ENCODE results near the gene ZMYM3. TPM values are rescaled to one million over a fixed set of nuclear protein-coding genes. Genes with fewer than 3 reads are reported as not detected.

ZMYM3 gene
- total and polyA plus RNA-seq, 2 donors (not counting 1 experiment from before 2014, with no cell fraction given) = 13.4 to 16.8 TPM

- no peak for DNase-seq (ENCODE audit: low read depth in 2 of 2)
- H4K20me1 ChIP-seq (ENCODE audit: control insufficient read depth, extremely low read depth, insufficient read depth, low read length) = no peaks in the 10 kb centered on the region
Observed at GRCh38 chrX:71227370-71228062, 26.4 kb downstream of the ZMYM3 start.

GRCh38 chrX:71225676-71226075, 28.3 kb downstream of the ZMYM3 start:
- TF ChIP-seq CTCF (conservative IDR thresholded peaks at IDR 0.05 in 1 of 2, IDR thresholded peaks at IDR 0.05 in 1 of 2; ENCODE audit: low read depth in 1 of 2, low read length in 2 of 2) = no peak
- Histone ChIP-seq H3K36me3 (ENCODE audit: control insufficient read depth, insufficient read depth, low read length) (no peaks in the 10 kb centered on the region), H3K4me3 (replicated peaks in 1 of 4; ENCODE audit: control extremely low read depth in 1 of 4, insufficient read depth in 1 of 4, low read depth in 3 of 4, low read length in 4 of 4) (no peak overlapping the region), H3K27me3 (ENCODE audit: control insufficient read depth, insufficient read depth, low read length) (no peaks in the 10 kb centered on the region), H4K20me1 (ENCODE audit: control insufficient read depth, extremely low read depth, insufficient read depth, low read length) (no peaks in the 10 kb centered on the region), H2AFZ (ENCODE audit: low read length) (no peak overlapping the region), H3K79me2 (ENCODE audit: control insufficient read depth, insufficient read depth, low read length) (no peaks in the 10 kb centered on the region), H3K4me2 (ENCODE audit: extremely low read depth, insufficient read depth, low read length) (no peak overlapping the region), H3K4me1 (ENCODE audit: control insufficient read depth, extremely low read depth, insufficient read depth, low read length) (no peaks in the 10 kb centered on the region), H3K9ac (ENCODE audit: insufficient read depth, low read length) (no peak overlapping the region), H3K9me3 (ENCODE audit: control insufficient read depth, insufficient read depth, low read depth, low read length) (no peaks in the 10 kb centered on the region), H3K27ac (ENCODE audit: insufficient read depth, low read length) (no peak overlapping the region)
- no peak for DNase-seq (ENCODE audit: low read depth in 2 of 2)

More at GRCh38 chrX:71227370-71228062, 26.4 kb downstream of the ZMYM3 start:
- Histone ChIP-seq H3K79me2 (ENCODE audit: control insufficient read depth, insufficient read depth, low read length) (no peaks in the 10 kb centered on the region), H2AFZ (ENCODE audit: low read length) (no peak overlapping the region), H3K27me3 (ENCODE audit: control insufficient read depth, insufficient read depth, low read length) (no peaks in the 10 kb centered on the region), H3K4me3 (replicated peaks in 1 of 4; ENCODE audit: control extremely low read depth in 1 of 4, insufficient read depth in 1 of 4, low read depth in 3 of 4, low read length in 4 of 4) (no peak overlapping the region), H3K9ac (ENCODE audit: insufficient read depth, low read length) (no peak overlapping the region), H3K27ac (ENCODE audit: insufficient read depth, low read length) (no peak overlapping the region), H3K9me3 (ENCODE audit: control insufficient read depth, insufficient read depth, low read depth, low read length) (no peaks in the 10 kb centered on the region), H3K36me3 (ENCODE audit: control insufficient read depth, insufficient read depth, low read length) (no peaks in the 10 kb centered on the region), H3K4me2 (ENCODE audit: extremely low read depth, insufficient read depth, low read length) (no peak overlapping the region), H3K4me1 (ENCODE audit: control insufficient read depth, extremely low read depth, insufficient read depth, low read length) (no peaks in the 10 kb centered on the region)
- no peak for TF ChIP-seq CTCF (conservative IDR thresholded peaks at IDR 0.05 in 1 of 2, IDR thresholded peaks at IDR 0.05 in 1 of 2; ENCODE audit: low read depth in 1 of 2, low read length in 2 of 2)
- TF ChIP-seq EZH2 (IDR thresholded peaks at IDR 0.05; ENCODE audit: low read length, missing control alignments) = no peak

DNA sequence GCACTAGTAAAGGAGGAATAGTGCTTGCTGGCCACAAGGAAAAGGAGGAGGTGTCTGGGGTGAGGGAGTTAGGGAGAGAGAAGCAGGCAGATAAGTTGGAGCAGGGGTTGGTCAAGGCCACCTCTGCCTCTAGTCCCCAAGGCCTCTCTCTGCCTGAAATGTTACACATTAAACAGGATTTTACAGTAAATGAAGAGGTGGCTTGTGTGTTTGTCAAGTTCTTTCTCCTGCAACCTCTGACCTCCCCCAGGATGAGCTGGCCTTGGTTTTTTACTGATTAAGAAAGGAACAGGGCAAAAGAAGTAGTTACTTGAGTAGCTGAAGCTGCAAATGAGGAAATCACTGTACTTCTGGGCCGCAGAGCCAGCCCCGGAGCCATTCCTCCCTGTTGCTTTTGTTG, 28.9 kb downstream of the ZMYM3 start:
- Histone ChIP-seq H3K4me1 (ENCODE audit: control insufficient read depth, extremely low read depth, insufficient read depth, low read length) (no peaks in the 10 kb centered on the region), H3K9ac (ENCODE audit: insufficient read depth, low read length) (no peak overlapping the region), H3K4me2 (ENCODE audit: extremely low read depth, insufficient read depth, low read length) (no peak overlapping the region), H3K79me2 (ENCODE audit: control insufficient read depth, insufficient read depth, low read length) (no peaks in the 10 kb centered on the region), H4K20me1 (ENCODE audit: control insufficient read depth, extremely low read depth, insufficient read depth, low read length) (no peaks in the 10 kb centered on the region), H3K4me3 (replicated peaks in 1 of 4; ENCODE audit: control extremely low read depth in 1 of 4, insufficient read depth in 1 of 4, low read depth in 3 of 4, low read length in 4 of 4) (no peak overlapping the region), H3K27ac (ENCODE audit: insufficient read depth, low read length) (no peak overlapping the region), H3K9me3 (ENCODE audit: control insufficient read depth, insufficient read depth, low read depth, low read length) (no peaks in the 10 kb centered on the region), H2AFZ (ENCODE audit: low read length) (no peak overlapping the region), H3K36me3 (ENCODE audit: control insufficient read depth, insufficient read depth, low read length) (no peaks in the 10 kb centered on the region), H3K27me3 (ENCODE audit: control insufficient read depth, insufficient read depth, low read length) (no peaks in the 10 kb centered on the region)
- no peak for TF ChIP-seq EZH2 (IDR thresholded peaks at IDR 0.05; ENCODE audit: low read length, missing control alignments)
- TF ChIP-seq CTCF (conservative IDR thresholded peaks at IDR 0.05 in 1 of 2, IDR thresholded peaks at IDR 0.05 in 1 of 2; ENCODE audit: low read depth in 1 of 2, low read length in 2 of 2) = no peak
- no peak for DNase-seq (ENCODE audit: low read depth in 2 of 2)

All from fibroblast of lung (primary cell).